ENCODE results near the gene YAF2.

DNA sequence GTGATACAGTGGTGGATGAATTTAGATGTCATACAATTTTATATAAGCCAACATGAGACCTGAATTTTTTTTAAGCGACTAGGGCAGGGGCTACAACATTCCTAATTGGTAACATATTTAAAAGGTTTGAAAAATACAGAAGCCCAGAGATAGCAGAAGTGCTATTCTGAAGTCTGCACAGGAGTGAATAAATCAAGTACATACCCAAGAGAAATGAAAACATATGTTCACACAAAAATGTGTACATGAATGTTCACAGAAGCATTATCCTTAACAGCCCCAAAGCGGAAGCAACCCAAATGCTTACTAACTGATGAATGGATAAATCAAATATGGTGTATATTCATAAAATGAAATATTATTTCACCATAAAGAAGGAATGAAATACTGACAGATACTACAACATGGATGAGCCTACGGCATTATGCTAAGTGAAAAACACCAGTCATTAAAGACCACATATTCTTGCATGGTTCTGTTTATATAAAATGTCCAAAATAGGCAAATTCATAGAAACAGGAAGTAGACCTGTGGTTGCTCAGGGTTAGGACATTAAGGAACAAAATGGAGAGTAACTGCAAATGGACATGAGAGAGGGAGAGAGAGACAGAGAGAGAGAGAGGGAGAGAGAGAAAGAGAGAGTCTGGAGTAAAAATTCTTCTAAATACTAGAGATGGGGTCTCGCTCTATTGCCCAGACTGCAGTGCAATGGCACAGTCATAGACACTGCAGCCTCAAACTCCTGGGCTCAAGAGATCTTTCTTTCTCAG lies 65.4 kb downstream of the YAF2 start:
- no peak for TF ChIP-seq POLR2A (IDR thresholded peaks at IDR 0.05)
- TF ChIP-seq, protein P1, sequence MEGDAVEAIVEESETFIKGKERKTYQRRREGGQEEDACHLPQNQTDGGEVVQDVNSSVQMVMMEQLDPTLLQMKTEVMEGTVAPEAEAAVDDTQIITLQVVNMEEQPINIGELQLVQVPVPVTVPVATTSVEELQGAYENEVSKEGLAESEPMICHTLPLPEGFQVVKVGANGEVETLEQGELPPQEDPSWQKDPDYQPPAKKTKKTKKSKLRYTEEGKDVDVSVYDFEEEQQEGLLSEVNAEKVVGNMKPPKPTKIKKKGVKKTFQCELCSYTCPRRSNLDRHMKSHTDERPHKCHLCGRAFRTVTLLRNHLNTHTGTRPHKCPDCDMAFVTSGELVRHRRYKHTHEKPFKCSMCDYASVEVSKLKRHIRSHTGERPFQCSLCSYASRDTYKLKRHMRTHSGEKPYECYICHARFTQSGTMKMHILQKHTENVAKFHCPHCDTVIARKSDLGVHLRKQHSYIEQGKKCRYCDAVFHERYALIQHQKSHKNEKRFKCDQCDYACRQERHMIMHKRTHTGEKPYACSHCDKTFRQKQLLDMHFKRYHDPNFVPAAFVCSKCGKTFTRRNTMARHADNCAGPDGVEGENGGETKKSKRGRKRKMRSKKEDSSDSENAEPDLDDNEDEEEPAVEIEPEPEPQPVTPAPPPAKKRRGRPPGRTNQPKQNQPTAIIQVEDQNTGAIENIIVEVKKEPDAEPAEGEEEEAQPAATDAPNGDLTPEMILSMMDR (IDR thresholded peaks at IDR 0.05): no peak
